Measurements from ENCODE around the gene DHX15.

DNA sequence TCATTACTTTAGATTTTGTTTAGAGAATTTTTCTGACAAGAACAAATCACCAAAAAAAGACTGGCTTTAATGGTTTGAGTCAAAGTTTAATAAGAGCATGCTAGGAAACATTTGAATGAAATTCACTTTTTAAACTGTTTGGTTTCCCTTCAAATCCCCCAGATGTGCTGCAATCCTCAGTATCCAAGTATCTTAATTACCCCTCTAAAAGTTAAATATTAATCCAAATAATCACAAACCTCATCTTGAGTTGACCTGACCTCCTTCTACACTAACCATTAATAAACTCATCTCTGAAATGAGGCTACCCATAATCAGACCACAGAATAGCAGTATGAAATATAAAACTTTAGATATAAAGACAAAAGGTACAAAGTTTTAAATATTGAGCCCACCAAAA, 10.1 kb downstream of the DHX15 start:
- TF ChIP-seq, protein P1, sequence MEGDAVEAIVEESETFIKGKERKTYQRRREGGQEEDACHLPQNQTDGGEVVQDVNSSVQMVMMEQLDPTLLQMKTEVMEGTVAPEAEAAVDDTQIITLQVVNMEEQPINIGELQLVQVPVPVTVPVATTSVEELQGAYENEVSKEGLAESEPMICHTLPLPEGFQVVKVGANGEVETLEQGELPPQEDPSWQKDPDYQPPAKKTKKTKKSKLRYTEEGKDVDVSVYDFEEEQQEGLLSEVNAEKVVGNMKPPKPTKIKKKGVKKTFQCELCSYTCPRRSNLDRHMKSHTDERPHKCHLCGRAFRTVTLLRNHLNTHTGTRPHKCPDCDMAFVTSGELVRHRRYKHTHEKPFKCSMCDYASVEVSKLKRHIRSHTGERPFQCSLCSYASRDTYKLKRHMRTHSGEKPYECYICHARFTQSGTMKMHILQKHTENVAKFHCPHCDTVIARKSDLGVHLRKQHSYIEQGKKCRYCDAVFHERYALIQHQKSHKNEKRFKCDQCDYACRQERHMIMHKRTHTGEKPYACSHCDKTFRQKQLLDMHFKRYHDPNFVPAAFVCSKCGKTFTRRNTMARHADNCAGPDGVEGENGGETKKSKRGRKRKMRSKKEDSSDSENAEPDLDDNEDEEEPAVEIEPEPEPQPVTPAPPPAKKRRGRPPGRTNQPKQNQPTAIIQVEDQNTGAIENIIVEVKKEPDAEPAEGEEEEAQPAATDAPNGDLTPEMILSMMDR (IDR thresholded peaks at IDR 0.05; ENCODE audit: control extremely low read depth in 1 of 3, insufficient read depth in 1 of 3, low read depth in 1 of 3, low read length in 3 of 3) = no peak
- TF ChIP-seq EP300 (IDR thresholded peaks at IDR 0.05; ENCODE audit: borderline replicate concordance in 1 of 2, low read depth in 2 of 2, low read length in 2 of 2) = no peak
- no peak for TF ChIP-seq YY1 (IDR thresholded peaks at IDR 0.05; ENCODE audit: low read depth, low read length)
- TF ChIP-seq RFX5 (IDR thresholded peaks at IDR 0.05; ENCODE audit: borderline replicate concordance, low read depth, low read length) = no peak
- TF ChIP-seq, protein P2, sequence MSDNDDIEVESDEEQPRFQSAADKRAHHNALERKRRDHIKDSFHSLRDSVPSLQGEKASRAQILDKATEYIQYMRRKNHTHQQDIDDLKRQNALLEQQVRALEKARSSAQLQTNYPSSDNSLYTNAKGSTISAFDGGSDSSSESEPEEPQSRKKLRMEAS (IDR thresholded peaks at IDR 0.05) = no peak
- no peak for TF ChIP-seq POLR2AphosphoS5 (IDR thresholded peaks at IDR 0.05; ENCODE audit: low read depth, low read length)
- no peak for TF ChIP-seq GTF2F1 (IDR thresholded peaks at IDR 0.05; ENCODE audit: borderline replicate concordance, low read depth, low read length)
- TF ChIP-seq, protein P3, sequence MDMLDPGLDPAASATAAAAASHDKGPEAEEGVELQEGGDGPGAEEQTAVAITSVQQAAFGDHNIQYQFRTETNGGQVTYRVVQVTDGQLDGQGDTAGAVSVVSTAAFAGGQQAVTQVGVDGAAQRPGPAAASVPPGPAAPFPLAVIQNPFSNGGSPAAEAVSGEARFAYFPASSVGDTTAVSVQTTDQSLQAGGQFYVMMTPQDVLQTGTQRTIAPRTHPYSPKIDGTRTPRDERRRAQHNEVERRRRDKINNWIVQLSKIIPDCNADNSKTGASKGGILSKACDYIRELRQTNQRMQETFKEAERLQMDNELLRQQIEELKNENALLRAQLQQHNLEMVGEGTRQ (IDR thresholded peaks at IDR 0.05; ENCODE audit: low read length) = no peak
- TF ChIP-seq SP1 (IDR thresholded peaks at IDR 0.05; ENCODE audit: low read depth, low read length) = no peak
- no peak for TF ChIP-seq HDAC2 (IDR thresholded peaks at IDR 0.05; ENCODE audit: borderline replicate concordance in 1 of 2, low read depth in 2 of 2, low read length in 2 of 2)
